ENCODE data around the gene YWHAB. TPM values are rescaled to one million over a fixed set of nuclear protein-coding genes. Genes with fewer than 3 reads are reported as not detected.
A peak's percentile ranks its signal among the peaks of the same experiment; 100 is the strongest.

Gene YWHAB
- total and polyA plus RNA-seq, 10 of the 15 experiments (the other 5 are each of a cell fraction or from before 2014, with no cell fraction given) = 63.5 to 323 (median 144) TPM

DNA sequence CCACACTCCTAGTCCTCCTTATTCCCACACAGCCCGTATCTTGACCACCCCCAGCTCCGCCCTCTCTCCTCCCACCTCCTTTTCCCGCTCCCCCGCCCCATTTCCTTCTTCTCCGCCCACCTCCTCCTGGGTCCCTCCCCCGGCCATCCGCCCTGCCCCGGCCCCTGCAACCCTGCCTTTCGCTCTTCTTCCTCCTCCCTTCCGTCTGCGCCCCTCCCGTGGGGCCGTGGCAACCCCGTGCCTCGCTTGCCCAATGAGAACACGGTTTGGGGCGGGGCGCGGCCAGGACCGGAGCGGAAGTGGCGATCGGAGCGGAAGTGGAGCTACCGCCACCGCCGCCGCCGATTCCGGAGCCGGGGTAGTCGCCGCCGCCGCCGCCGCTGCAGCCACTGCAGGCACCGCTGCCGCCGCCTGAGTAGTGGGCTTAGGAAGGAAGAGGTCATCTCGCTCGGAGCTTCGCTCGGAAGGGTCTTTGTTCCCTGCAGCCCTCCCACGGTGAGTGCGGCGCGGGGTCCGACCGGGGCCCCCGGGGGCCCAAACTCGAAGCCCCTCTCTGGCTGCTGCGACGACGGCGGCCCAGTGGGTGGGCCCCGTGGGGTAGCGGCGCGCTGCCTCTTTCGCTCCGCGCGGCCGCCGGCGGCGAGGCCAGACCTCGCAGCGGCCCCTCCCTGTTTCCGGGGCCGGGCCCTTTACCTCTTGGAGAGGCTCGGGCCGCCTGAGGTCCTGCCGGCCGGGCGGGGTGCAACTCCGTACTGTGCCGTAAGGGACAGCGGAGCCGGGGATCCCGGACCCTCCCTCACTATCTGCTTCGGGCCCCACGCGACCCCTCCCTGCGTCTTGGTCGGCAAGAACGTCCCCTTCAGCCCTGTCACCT lies at the start of gene YWHAB (continued):
- TF ChIP-seq, protein P1, sequence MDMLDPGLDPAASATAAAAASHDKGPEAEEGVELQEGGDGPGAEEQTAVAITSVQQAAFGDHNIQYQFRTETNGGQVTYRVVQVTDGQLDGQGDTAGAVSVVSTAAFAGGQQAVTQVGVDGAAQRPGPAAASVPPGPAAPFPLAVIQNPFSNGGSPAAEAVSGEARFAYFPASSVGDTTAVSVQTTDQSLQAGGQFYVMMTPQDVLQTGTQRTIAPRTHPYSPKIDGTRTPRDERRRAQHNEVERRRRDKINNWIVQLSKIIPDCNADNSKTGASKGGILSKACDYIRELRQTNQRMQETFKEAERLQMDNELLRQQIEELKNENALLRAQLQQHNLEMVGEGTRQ (IDR thresholded peaks at IDR 0.05; ENCODE audit: borderline replicate concordance, low read depth, low read length) = peak; percentile 3
- TF ChIP-seq NFYB (IDR thresholded peaks at IDR 0.05; ENCODE audit: insufficient read depth, low read depth, low read length) (no peak), SMAD1 (IDR thresholded peaks at IDR 0.05; ENCODE audit: low read depth, partially characterized antibody) (no peak), NR2C1 (IDR thresholded peaks at IDR 0.05) (peak; percentile 36; the same call in 1 of the 2 replicates), ZBTB33 (IDR thresholded peaks at IDR 0.05) (no peak), ZNF207 (IDR thresholded peaks at IDR 0.05; ENCODE audit: borderline replicate concordance) (no peak), CTCF (IDR thresholded peaks at IDR 0.05 in 2 of 3, conservative IDR thresholded peaks at IDR 0.05 in 1 of 3; ENCODE audit: control insufficient read depth in 2 of 3, extremely low read depth in 1 of 3, insufficient read depth in 1 of 3, low read depth in 3 of 3, low read length in 3 of 3) (no peak; a peak in 1 of 6 replicates), POLR2AphosphoS2 (IDR thresholded peaks at IDR 0.05; ENCODE audit: low read depth, low read length) (no peak; the same call in 1 of the 2 replicates), EED (IDR thresholded peaks at IDR 0.05; ENCODE audit: low read depth) (no peak), SREBF2 (IDR thresholded peaks at IDR 0.05; ENCODE audit: low read length) (no peak), CBX3 (IDR thresholded peaks at IDR 0.05; ENCODE audit: borderline replicate concordance, low read depth) (no peak), KDM1A (IDR thresholded peaks at IDR 0.05; ENCODE audit: borderline replicate concordance) (no peak), E2F4 (IDR thresholded peaks at IDR 0.05; ENCODE audit: low read depth, low read length) (no peak), PAX8 (IDR thresholded peaks at IDR 0.05) (no peak), E2F8 (IDR thresholded peaks at IDR 0.05; ENCODE audit: low read depth, partially characterized antibody) (no peak), BCL11A (IDR thresholded peaks at IDR 0.05; ENCODE audit: low read depth, low read length) (no peak)
- TF ChIP-seq, protein P2, sequence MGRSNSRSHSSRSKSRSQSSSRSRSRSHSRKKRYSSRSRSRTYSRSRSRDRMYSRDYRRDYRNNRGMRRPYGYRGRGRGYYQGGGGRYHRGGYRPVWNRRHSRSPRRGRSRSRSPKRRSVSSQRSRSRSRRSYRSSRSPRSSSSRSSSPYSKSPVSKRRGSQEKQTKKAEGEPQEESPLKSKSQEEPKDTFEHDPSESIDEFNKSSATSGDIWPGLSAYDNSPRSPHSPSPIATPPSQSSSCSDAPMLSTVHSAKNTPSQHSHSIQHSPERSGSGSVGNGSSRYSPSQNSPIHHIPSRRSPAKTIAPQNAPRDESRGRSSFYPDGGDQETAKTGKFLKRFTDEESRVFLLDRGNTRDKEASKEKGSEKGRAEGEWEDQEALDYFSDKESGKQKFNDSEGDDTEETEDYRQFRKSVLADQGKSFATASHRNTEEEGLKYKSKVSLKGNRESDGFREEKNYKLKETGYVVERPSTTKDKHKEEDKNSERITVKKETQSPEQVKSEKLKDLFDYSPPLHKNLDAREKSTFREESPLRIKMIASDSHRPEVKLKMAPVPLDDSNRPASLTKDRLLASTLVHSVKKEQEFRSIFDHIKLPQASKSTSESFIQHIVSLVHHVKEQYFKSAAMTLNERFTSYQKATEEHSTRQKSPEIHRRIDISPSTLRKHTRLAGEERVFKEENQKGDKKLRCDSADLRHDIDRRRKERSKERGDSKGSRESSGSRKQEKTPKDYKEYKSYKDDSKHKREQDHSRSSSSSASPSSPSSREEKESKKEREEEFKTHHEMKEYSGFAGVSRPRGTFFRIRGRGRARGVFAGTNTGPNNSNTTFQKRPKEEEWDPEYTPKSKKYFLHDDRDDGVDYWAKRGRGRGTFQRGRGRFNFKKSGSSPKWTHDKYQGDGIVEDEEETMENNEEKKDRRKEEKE (IDR thresholded peaks at IDR 0.05) = no peak
